HT-29 (cell line): ENCODE data around the gene MAPKAPK3. TPM values are rescaled to one million over a fixed set of nuclear protein-coding genes. Genes with fewer than 3 reads are reported as not detected.
"Not testable (repeated sequence)": the region's sequence is repeated elsewhere in the genome, so short reads cannot be mapped to it uniquely, and the experiment has no call there.

Experiments used
- DNase-seq: peaks from one replicate; pipeline ENCODE4 v3.0.0-alpha.2; 2015; ENCODE audit warnings: low spot score
- small RNA-seq: library from RNA; depleted of rRNA; stranded (forward); fragments of <200 nt; gene quantifications from one replicate; pipeline ENCODE3, GENCODE V24; 2014
- total RNA-seq: library from RNA; depleted of rRNA; stranded (reverse); fragments of >200 nt; shearing (Covaris generic); gene quantifications from 2 replicates; pipeline ENCODE4 v1.2.3, GENCODE V29; 2014; rRNA removed

Gene MAPKAPK3
- total RNA-seq, 1 experiment from 2014 or later: 35.7 TPM

GRCh38 chr3:50687916-50688315 is 71.0 kb downstream of the MAPKAPK3 start:
- DNase-seq: no peak

- not testable (repeated sequence) for DNase-seq
Observed at GRCh38 chr3:50688602-50689001, 71.7 kb downstream of the MAPKAPK3 start.

DNA sequence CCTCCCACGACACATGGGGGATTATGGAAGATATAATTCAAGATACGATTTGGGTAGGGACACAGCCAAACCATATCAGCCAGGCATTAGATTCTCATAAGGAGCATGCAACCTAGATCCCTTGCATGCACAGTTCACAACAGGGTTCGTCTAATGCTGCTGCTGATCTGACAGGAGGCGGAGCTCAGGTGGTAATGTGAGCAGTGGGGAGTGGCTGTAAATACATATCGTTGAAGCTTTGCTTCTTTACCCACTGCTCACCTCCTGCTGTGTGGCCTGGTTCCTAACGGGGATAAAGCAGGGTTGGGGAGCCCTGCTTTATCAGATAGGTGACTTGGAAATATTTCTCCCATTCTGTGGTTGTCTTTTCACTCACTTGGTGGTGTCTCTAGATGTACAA is 72.6 kb downstream of the MAPKAPK3 start:
- no peak for DNase-seq

DNA sequence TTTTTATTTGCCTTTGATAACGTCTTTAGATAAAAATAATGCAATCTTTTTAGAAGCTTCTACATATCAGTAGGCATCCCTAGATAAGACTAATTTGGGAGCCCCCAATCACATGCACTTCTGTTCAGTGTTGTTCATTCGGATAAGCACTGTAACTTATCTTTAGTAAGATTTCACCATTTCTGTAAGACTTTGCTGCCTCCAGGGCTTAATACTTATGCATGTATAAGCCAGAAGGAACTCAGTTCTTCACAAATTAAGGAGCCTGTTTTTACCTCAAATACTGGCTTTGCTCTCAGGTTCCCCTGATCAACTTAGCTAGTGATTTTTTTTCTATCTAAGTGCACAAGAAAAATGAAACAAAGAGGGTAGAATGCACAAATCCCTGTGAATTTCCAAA is 78.1 kb downstream of the MAPKAPK3 start:
- DNase-seq: no peak

DNA sequence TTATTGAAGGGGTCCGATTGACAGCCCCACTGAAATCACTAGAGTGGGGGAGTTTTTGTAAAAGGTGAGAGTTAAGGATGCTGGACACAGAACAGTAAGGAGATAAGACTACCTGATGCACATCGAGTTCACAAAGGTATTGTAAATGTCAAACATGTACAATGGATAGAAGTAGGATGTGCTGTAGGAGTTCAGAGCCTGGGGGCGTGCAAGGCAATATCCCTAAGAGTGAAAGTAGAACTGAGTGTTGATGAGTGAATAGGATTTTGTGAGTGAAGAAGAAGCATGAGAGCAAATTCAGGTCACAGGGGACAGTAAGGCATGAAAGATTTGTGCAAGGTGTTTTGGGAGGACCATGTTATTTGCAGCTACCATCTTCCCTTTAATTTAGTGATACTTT is 79.3 kb downstream of the MAPKAPK3 start:
- no peak for DNase-seq

GRCh38 chr3:50698269-50698668 is 81.3 kb downstream of the MAPKAPK3 start:
- DNase-seq: no peak

Small RNA genes within 50 kb of the gene (small RNA-seq; reads per million reads assigned to genes)
- not detected for gene MIR4787
- gene PPIAP69: not detected

Other genes starting within 250 kb of the MAPKAPK3 start
- gene CACNA2D2, start 113.5 kb upstream of the MAPKAPK3 start, total RNA-seq: 0.33 and 0.42 TPM in 2 replicates
- 0.33 and 0.44 TPM in 2 replicates for gene C3orf18, start 49.4 kb upstream of the MAPKAPK3 start, total RNA-seq
- gene HEMK1, start 47.6 kb upstream of the MAPKAPK3 start, total RNA-seq: 8.2 and 12.2 TPM in 2 replicates
- gene CISH, start 5.4 kb upstream of the MAPKAPK3 start, total RNA-seq: 0.43 and 0.73 TPM in 2 replicates
- 0.10 TPM in 1 of 2 replicates, not detected in the other for gene DOCK3, start 57.8 kb downstream of the MAPKAPK3 start, total RNA-seq